Measurements from ENCODE around the gene APRT. TPM values are rescaled to one million over a fixed set of nuclear protein-coding genes. Genes with fewer than 3 reads are reported as not detected.

The APRT gene
- polyA plus RNA-seq, 3 donors from 2014 or later, result 432 to 476 (median 450) TPM

Other genes starting within 250 kb of the APRT start
- gene ZC3H18, start 241.5 kb downstream of the APRT start, polyA plus RNA-seq, result 10 to 100 TPM in 1 of 3 donors, 1 to 10 TPM in 2; 1.0 to 29.0 (median 8.7) TPM
- gene IL17C, start 173.4 kb downstream of the APRT start, polyA plus RNA-seq, result under 1 TPM in 2 of 3 donors, not detected in 1; 0.64 to 0.80 TPM
- gene CYBA, start 160.9 kb downstream of the APRT start, polyA plus RNA-seq, result 1,000 to 10,000 TPM; 2,079 to 2,787 (median 2,690) TPM
- 10 to 100 TPM; 79.4 to 96.6 (median 87.6) TPM for gene MVD, start 148.8 kb downstream of the APRT start, polyA plus RNA-seq
- gene SNAI3, start 125.4 kb downstream of the APRT start, polyA plus RNA-seq, result 10 to 100 TPM in 2 of 3 donors, 1 to 10 TPM in 1; 9.0 to 12.4 (median 11.7) TPM
- 100 to 1,000 TPM; 129 to 157 (median 141) TPM for gene RNF166, start 105.5 kb downstream of the APRT start, polyA plus RNA-seq
- gene CTU2, start 105.4 kb downstream of the APRT start, polyA plus RNA-seq, result 10 to 100 TPM; 21.4 to 23.0 (median 22.0) TPM
- gene PIEZO1, start 26.7 kb downstream of the APRT start, polyA plus RNA-seq, result 10 to 100 TPM in 2 of 3 donors, 1 to 10 TPM in 1; 5.2 to 41.2 (median 13.1) TPM
- gene CDT1, start 8.1 kb downstream of the APRT start, polyA plus RNA-seq, result 1 to 10 TPM in 2 of 3 donors, not detected in 1; 1.3 to 3.1 TPM
- 10 to 100 TPM; 10.4 to 15.4 (median 10.9) TPM for gene GALNS, start 45.0 kb upstream of the APRT start, polyA plus RNA-seq
- 100 to 1,000 TPM; 101 to 138 (median 113) TPM for gene TRAPPC2L, start 45.2 kb upstream of the APRT start, polyA plus RNA-seq
- gene PABPN1L, start 54.7 kb upstream of the APRT start, polyA plus RNA-seq, result not detected
- gene CBFA2T3, start 165.3 kb upstream of the APRT start, polyA plus RNA-seq, result under 1 TPM in 2 of 3 donors, not detected in 1; 0.49 to 0.76 TPM

All from immature natural killer cell (primary cell).